ENCODE data around the gene AGPAT3. TPM values are rescaled to one million over a fixed set of nuclear protein-coding genes. Genes with fewer than 3 reads are reported as not detected.

The AGPAT3 gene
- total RNA-seq, 1 donor from 2014 or later, result 45.4 TPM

- no peak for DNase-seq (ENCODE audit: low spot score)
- no peaks in the 10 kb centered on the region for H3K27me3 Mint-ChIP-seq (ENCODE audit: low read depth)
Observed at GRCh38 chr21:43956670-43957035, 91.6 kb downstream of the AGPAT3 start.

GRCh38 chr21:43957128-43957571 is 92.1 kb downstream of the AGPAT3 start:
- no peak overlapping the region for H3K4me3 Mint-ChIP-seq (ENCODE audit: unreplicated experiment)
- TF ChIP-seq CTCF (IDR thresholded peaks at IDR 0.05), result no peak
- H3K27me3 Mint-ChIP-seq (ENCODE audit: low read depth), result no peaks in the 10 kb centered on the region
- no peak for DNase-seq (ENCODE audit: low spot score)
- H3K36me3 Mint-ChIP-seq (ENCODE audit: low read depth), result peaks cover 6% of the 10 kb centered on the region
- peaks cover 9% of the 10 kb centered on the region for H3K4me1 Mint-ChIP-seq (ENCODE audit: low read depth)
- H3K9me3 Mint-ChIP-seq (ENCODE audit: low read depth), result no peaks in the 10 kb centered on the region
- H3K27ac Mint-ChIP-seq (ENCODE audit: unreplicated experiment), result no peak overlapping the region

More at GRCh38 chr21:43956670-43957035, 91.6 kb downstream of the AGPAT3 start:
- H3K27ac Mint-ChIP-seq (ENCODE audit: unreplicated experiment), result peak overlapping the region; percentile 61
- H3K9me3 Mint-ChIP-seq (ENCODE audit: low read depth), result no peaks in the 10 kb centered on the region
- no peak overlapping the region for H3K4me3 Mint-ChIP-seq (ENCODE audit: unreplicated experiment)
- peaks cover 9% of the 10 kb centered on the region for H3K4me1 Mint-ChIP-seq (ENCODE audit: low read depth)
- TF ChIP-seq CTCF (IDR thresholded peaks at IDR 0.05), result no peak
- peaks cover 6% of the 10 kb centered on the region for H3K36me3 Mint-ChIP-seq (ENCODE audit: low read depth)

- H3K4me3 Mint-ChIP-seq (ENCODE audit: unreplicated experiment), result no peak overlapping the region
- peaks cover 9% of the 10 kb centered on the region for H3K4me1 Mint-ChIP-seq (ENCODE audit: low read depth)
- no peak for DNase-seq (ENCODE audit: low spot score)
- TF ChIP-seq CTCF (IDR thresholded peaks at IDR 0.05), result no peak
- no peaks in the 10 kb centered on the region for H3K9me3 Mint-ChIP-seq (ENCODE audit: low read depth)
- H3K36me3 Mint-ChIP-seq (ENCODE audit: low read depth), result peaks cover 6% of the 10 kb centered on the region
- H3K27ac Mint-ChIP-seq (ENCODE audit: unreplicated experiment), result no peak overlapping the region
- H3K27me3 Mint-ChIP-seq (ENCODE audit: low read depth), result no peaks in the 10 kb centered on the region
Observed at GRCh38 chr21:43957611-43958362, 92.8 kb downstream of the AGPAT3 start.

GRCh38 chr21:43958364-43959158 is 93.5 kb downstream of the AGPAT3 start:
- Mint-ChIP-seq H3K27me3 (ENCODE audit: low read depth) (no peaks in the 10 kb centered on the region), H3K4me3 (ENCODE audit: unreplicated experiment) (no peak overlapping the region), H3K9me3 (ENCODE audit: low read depth) (no peaks in the 10 kb centered on the region), H3K27ac (ENCODE audit: unreplicated experiment) (no peak overlapping the region), H3K4me1 (ENCODE audit: low read depth) (peaks cover 9% of the 10 kb centered on the region), H3K36me3 (ENCODE audit: low read depth) (peaks cover 11% of the 10 kb centered on the region)
- no peak for DNase-seq (ENCODE audit: low spot score)
- TF ChIP-seq CTCF (IDR thresholded peaks at IDR 0.05), result no peak
